ENCODE measurements around the gene CREBBP.

The CREBBP gene

GRCh38 chr16:3702082-3702481 lies 178.4 kb downstream of the CREBBP start:
- no peak for DNase-seq

- no peak for DNase-seq
Measured at GRCh38 chr16:3701531-3701930, 179.0 kb downstream of the CREBBP start.

- DNase-seq, result peak; percentile 95
Measured at GRCh38 chr16:3698941-3699340, 181.6 kb downstream of the CREBBP start.

- peak; percentile 48 for DNase-seq
Measured at GRCh38 chr16:3696425-3697218, 183.9 kb downstream of the CREBBP start.

DNA sequence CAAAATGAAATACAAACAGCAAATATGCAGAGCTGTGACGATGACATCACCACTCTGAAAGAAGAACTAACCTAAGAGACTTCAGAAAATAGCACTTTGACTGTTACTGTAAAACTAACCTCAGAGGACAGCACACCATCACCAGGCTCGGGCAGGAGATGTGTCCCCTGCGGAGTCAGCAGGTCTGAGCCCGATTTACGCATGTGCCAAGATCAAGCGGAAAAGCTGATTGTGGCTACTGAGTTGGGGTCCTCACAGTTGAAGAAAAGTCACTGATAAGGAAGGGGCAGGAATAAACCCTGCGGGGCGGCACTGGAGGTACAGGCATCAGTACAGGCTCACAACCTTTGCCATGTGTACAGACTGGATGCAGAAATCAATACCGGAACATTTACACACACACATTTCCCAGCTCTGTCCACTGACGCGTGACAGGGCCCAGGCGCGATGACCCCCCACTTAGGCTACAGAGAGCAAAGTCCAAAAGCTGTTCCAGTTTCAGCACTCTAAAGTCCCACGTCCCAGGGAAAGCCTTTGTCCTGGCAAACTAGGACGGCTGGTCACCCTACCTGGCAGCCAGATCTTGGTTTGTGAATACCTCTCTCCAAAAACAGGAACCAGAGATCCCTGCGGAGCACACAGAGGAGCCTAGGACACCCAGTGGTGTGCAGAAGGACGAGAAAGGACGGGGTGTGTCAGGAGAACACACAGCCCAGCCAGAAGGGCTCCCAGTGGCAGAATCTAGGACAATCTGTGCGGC lies 184.7 kb downstream of the CREBBP start:
- DNase-seq, result no peak

DNA sequence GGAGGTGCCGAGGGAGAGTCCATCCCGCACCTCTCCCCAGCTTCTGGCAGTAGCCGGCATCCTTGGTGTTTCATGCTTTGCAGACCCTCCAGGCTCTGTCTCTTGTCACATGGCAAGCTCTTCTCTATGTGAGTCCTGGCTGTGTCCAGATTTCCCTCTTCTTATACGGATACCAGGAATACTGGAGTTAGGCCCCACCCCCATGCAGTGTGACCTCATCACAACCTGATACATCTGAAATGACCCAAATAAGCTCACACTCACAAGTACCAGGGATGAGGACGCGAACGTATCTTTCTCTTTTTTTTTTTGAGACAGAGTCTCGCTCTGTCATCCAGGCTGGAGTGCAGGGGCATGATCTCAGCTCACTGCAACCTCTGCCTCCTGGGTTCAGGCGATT lies 186.5 kb downstream of the CREBBP start:
- DNase-seq, result no peak

- no peak for DNase-seq
Measured at GRCh38 chr16:3691761-3692160, 188.8 kb downstream of the CREBBP start.

- peak; percentile 53 for DNase-seq
Measured at GRCh38 chr16:3690980-3691720, 189.4 kb downstream of the CREBBP start.

DNA sequence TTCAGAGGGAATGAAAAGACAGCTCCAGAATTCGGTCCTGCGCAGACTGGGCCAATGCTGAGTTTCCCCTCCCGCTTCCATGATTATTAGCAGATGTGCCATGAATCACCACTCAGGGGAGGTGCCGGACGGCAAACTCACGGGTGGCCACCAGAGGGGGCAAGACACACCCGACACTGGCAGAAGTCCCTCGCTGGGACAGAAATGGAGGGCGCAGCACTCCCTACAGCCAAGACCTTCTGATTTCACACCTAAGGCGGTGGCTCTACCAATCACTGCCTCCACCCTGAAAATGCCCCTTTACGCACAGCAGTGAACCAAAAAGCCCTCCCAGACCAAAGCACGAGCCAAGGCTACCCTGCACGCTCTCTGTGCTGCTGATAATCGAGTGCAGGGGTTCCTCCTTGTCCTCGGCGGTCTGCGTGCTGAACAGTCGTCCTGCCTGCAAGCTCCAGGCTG lies 190.0 kb downstream of the CREBBP start:
- DNase-seq, result peak; percentile 89

DNA sequence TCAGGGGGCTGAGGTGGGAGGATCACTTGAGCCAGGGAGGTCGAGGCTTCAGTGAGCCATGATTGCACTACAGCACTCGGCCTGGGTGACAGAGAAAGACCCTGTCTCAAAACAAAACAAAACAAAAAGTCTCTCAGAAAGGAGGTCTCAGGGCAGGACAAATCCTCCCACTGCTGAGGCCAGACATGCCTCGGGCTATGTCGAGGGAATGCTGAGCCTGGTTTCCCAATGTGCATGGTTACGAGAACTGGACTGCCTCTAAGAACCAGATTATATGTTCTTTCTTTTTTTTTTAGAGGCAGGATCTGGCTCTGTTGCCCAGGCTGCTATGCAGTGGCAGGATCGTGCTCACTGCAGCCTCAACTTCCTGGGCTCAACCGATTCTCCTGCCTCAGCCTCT lies 190.8 kb downstream of the CREBBP start:
- no peak for DNase-seq

- no peak for DNase-seq
Measured at GRCh38 chr16:3687792-3688191, 192.7 kb downstream of the CREBBP start.

- DNase-seq, result no peak
Measured at GRCh38 chr16:3687021-3687420, 193.5 kb downstream of the CREBBP start.

- no peak for DNase-seq
Measured at GRCh38 chr16:3681206-3681605, 199.3 kb downstream of the CREBBP start.

GRCh38 chr16:3677994-3678393 lies 202.5 kb downstream of the CREBBP start:
- DNase-seq, result no peak

DNA sequence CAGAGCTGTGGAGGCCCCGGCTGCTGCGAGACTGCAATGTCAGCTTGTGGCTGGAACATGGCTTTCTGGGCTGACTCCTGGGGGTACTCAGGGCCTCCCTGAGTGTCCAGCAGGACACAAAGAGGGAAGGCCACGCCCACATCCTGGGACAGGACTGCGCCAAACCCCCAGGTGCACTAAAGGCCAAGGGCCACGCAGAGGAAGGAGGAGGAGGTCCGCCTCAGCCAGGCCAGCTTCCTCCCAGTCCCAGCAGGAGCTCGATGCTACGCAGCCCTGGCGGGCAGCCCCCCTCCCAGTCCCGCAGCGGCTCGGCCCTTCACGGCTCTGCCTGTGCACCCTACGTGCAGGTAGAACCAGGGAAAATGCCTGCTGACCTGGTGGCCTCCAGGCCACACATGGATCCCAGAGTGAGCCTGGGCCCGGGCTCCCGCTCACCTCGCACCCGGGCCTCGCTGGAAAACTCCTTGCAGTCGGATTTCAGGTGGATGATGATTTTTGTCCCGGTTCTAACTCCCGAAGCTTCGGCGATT lies 204.8 kb downstream of the CREBBP start:
- no peak for DNase-seq

Data from hematopoietic multipotent progenitor cell treated with erythropoietin and hydrocortisone succinate and interleukin-3 and kit ligand, for 4 days (in vitro differentiated cells).